Osteoblast (primary cell): ENCODE measurements around the gene VIT. TPM values are rescaled to one million over a fixed set of nuclear protein-coding genes. Genes with fewer than 3 reads are reported as not detected.
A peak's percentile ranks its signal among the peaks of the same experiment; 100 is the strongest.

Experiments
- DNase-seq: peaks from one replicate; pipeline ENCODE4 v3.0.0; 2011; ENCODE audit warnings: low spot score, mixed read lengths; ENCODE audit not compliant: insufficient read length; ENCODE audit errors: missing footprints
- H2AFZ ChIP-seq: 2 replicates; pipeline ENCODE4 v1.6.0; 2011; ENCODE audit warnings: mild to moderate bottlenecking, low read length
- H3K27ac ChIP-seq: 2 replicates; pipeline ENCODE4 v1.5.1; 2011; ENCODE audit warnings: mild to moderate bottlenecking, low read depth, low read length, moderate library complexity
- H3K27me3 ChIP-seq: 2 replicates; pipeline ENCODE4 v1.6.0; 2012; ENCODE audit warnings: mild to moderate bottlenecking, control low read depth, inconsistent platforms, low read length, moderate library complexity; ENCODE audit not compliant: insufficient read depth
- H3K36me3 ChIP-seq: 2 replicates; pipeline ENCODE4 v1.5.1; 2011; ENCODE audit warnings: mild to moderate bottlenecking, low read length, control low read depth, moderate library complexity; ENCODE audit not compliant: insufficient read depth
- H3K4me1 ChIP-seq: 2 replicates; pipeline ENCODE4 v1.5.1; 2011; ENCODE audit warnings: mild to moderate bottlenecking, low read length, control low read depth, moderate library complexity; ENCODE audit not compliant: insufficient read depth
- H3K4me2 ChIP-seq: 2 replicates; pipeline ENCODE4 v1.6.0; 2011; ENCODE audit warnings: mild to moderate bottlenecking, low read length; ENCODE audit not compliant: insufficient read depth
- H3K4me3 ChIP-seq: fragments of 200-600 bp; sonication (generic); 3 replicates; pipeline ENCODE4 v1.5.1; 2012; ENCODE audit warnings: mild to moderate bottlenecking, low read length, inconsistent platforms; ENCODE audit not compliant: insufficient read depth
- H3K79me2 ChIP-seq: 2 replicates; pipeline ENCODE4 v1.6.0; 2012; ENCODE audit warnings: mild to moderate bottlenecking, low read length, control low read depth, inconsistent platforms; ENCODE audit not compliant: insufficient read depth
- H3K9me3 ChIP-seq: 2 replicates; pipeline ENCODE4 v1.5.1; 2011; ENCODE audit warnings: low read depth, low read length, control low read depth
- H4K20me1 ChIP-seq: 2 replicates; pipeline ENCODE4 v1.6.0; 2012; ENCODE audit warnings: mild to moderate bottlenecking, low read length, control low read depth; ENCODE audit not compliant: insufficient read depth
- CTCF ChIP-seq: IDR thresholded peaks from 2 replicates; pipeline ENCODE4 v1.5.1; 2011; ENCODE audit warnings: mild to moderate bottlenecking, low read depth, low read length, moderate library complexity; ENCODE audit errors: extremely low read depth
- total RNA-seq: library from RNA; depleted of rRNA; stranded (reverse); fragments of >200 nt; gene quantifications from 2 replicates; pipeline ENCODE4 v1.2.3, GENCODE V29; 2012

VIT gene
- total RNA-seq, 1 donor: 31.1 TPM

- no peak for TF ChIP-seq CTCF
- Histone ChIP-seq H3K4me1 (no peaks in the 10 kb centered on the region), H3K9me3 (no peaks in the 10 kb centered on the region), H3K79me2 (no peaks in the 10 kb centered on the region), H3K27me3 (no peaks in the 10 kb centered on the region), H3K4me2 (no peak overlapping the region), H3K4me3 (no peak overlapping the region), H3K36me3 (no peaks in the 10 kb centered on the region), H3K27ac (no peak overlapping the region), H4K20me1 (no peaks in the 10 kb centered on the region), H2AFZ (no peak overlapping the region)
- DNase-seq: no peak
These were observed 103.9 kb downstream of the VIT start for GRCh38 chr2:36800381-36800780.

GRCh38 chr2:36801088-36801487 is 104.6 kb downstream of the VIT start:
- Histone ChIP-seq H3K27ac (no peak overlapping the region), H2AFZ (no peak overlapping the region), H3K4me2 (no peak overlapping the region), H3K9me3 (no peaks in the 10 kb centered on the region), H3K4me1 (no peaks in the 10 kb centered on the region), H3K27me3 (no peaks in the 10 kb centered on the region), H3K36me3 (no peaks in the 10 kb centered on the region), H3K4me3 (no peak overlapping the region), H3K79me2 (no peaks in the 10 kb centered on the region), H4K20me1 (no peaks in the 10 kb centered on the region)
- TF ChIP-seq CTCF: no peak
- DNase-seq: peak; percentile 43

GRCh38 chr2:36802952-36803351 is 106.4 kb downstream of the VIT start:
- H3K79me2 ChIP-seq: no peaks in the 10 kb centered on the region
- H3K27ac ChIP-seq: no peak overlapping the region
- no peak overlapping the region for H3K4me3 ChIP-seq
- no peaks in the 10 kb centered on the region for H3K27me3 ChIP-seq
- H3K9me3 ChIP-seq: no peaks in the 10 kb centered on the region
- TF ChIP-seq CTCF: no peak
- H4K20me1 ChIP-seq: no peaks in the 10 kb centered on the region
- H3K4me1 ChIP-seq: no peaks in the 10 kb centered on the region
- no peak overlapping the region for H3K4me2 ChIP-seq
- no peak overlapping the region for H2AFZ ChIP-seq
- H3K36me3 ChIP-seq: no peaks in the 10 kb centered on the region
- DNase-seq: peak; percentile 72

- Histone ChIP-seq H3K27me3 (no peaks in the 10 kb centered on the region), H3K9me3 (no peaks in the 10 kb centered on the region), H3K4me1 (no peaks in the 10 kb centered on the region), H3K27ac (no peak overlapping the region), H4K20me1 (no peaks in the 10 kb centered on the region), H3K36me3 (no peaks in the 10 kb centered on the region), H3K4me2 (no peak overlapping the region), H2AFZ (no peak overlapping the region), H3K79me2 (no peaks in the 10 kb centered on the region), H3K4me3 (no peak overlapping the region)
- no peak for DNase-seq
- TF ChIP-seq CTCF: no peak
These were observed 109.2 kb downstream of the VIT start for GRCh38 chr2:36805635-36806224.
